HG03354 (cell line): Measurements from ENCODE around the gene HEXIM1.
A peak's percentile ranks its signal among the peaks of the same experiment; 100 is the strongest.

Source experiments
- ATAC-seq: cut with Tn5 transposase; IDR thresholded peaks from one replicate; pipeline ENCODE4 v1.9.1; 2021; ENCODE audit warnings: mild to moderate bottlenecking; ENCODE audit not compliant: unreplicated experiment, poor library complexity, severe bottlenecking

The HEXIM1 gene

DNA sequence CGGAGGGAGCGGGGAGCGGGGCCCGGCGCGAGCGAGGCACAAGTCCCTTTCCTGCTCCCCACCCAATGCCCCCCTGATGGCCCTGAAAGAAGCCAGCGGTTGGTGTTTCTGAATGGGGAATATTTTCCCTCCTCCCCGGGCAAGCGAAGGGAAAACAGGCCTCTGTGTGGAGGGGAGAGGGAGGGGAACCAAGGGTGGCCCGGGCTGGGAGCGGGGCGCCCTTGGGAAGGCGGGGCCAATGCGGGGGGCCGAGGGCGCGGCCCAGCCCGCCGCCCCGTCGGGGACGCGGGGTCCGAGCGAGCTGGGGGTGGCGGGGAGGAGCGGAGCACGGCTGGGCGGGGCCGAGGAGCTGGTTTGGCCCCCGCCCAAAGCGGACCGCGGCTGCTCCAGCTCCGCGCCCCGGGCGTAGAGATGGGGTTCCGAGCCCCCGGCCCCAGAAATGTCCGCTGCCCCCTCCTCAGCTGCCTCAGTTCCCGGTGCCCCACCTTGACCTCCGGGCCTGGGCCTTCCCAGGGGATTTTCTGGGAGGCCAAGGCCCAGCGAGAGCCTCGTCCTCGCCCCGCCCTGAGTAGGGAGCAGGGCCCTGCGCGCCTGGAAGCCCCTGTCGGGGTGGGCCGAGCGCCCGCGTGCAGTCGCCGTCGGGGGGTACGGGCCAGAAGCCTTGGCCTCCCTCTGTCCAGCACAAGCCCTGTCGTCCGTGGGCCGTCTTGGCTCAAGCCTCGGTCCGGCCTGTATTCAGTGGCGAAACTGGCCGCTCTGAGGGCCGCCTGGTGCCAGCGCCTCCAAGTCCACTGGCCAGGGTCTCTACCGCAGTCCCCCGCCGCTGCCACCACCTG is 3.9 kb upstream of the HEXIM1 start:
- no peak for ATAC-seq

DNA sequence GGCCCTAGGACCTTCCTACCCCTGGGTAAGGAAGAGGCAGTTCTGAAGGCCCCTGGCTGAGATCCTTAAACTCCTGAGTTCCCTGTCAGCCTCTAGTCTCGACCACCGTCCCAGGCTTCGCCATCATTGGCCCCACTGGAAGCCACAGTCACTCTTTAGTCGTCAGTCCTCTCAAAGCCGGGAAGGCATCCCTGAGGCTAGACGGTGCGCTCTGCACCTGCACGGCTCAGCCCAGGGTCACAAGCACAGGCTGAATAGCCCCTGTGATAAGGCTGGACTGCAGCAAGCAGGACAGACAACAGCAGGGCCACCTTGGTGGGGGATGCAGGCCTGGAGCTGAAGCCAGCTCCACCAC is 3.3 kb upstream of the HEXIM1 start:
- ATAC-seq = no peak

DNA sequence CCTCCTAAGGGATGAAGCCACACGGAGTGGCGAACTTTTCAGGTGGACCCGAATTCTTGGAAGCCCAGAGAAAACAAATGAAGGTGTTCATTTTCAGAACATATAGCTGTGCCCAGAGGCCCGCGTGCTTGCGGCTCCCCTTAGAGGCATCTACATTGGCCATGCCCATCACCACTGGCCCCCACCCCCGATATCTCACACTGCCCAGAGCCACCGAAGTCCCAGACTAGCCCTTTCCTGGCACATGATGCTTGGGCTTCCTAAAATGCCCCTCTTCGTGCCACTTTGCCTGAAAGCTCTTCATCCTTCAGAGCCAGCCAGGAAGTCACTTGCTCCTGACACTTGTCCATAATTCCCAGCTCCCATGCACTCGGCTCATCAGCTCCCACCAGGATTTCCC is 2.1 kb upstream of the HEXIM1 start:
- ATAC-seq = no peak

DNA sequence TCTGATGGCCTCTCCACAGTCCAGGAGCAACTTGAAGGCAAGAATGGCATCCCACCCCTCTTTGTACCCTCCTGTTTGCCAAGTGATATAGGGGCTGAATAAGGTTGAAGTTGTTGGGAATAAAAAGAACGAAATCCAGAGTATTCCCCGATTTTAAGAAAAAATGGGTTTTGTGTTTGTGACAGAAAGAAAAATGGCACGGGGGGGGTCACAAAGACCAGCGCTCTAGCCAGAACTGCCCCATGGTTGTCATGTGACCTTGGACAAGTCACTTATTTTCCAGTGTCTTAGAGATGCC is 1.7 kb upstream of the HEXIM1 start:
- no peak for ATAC-seq

DNA sequence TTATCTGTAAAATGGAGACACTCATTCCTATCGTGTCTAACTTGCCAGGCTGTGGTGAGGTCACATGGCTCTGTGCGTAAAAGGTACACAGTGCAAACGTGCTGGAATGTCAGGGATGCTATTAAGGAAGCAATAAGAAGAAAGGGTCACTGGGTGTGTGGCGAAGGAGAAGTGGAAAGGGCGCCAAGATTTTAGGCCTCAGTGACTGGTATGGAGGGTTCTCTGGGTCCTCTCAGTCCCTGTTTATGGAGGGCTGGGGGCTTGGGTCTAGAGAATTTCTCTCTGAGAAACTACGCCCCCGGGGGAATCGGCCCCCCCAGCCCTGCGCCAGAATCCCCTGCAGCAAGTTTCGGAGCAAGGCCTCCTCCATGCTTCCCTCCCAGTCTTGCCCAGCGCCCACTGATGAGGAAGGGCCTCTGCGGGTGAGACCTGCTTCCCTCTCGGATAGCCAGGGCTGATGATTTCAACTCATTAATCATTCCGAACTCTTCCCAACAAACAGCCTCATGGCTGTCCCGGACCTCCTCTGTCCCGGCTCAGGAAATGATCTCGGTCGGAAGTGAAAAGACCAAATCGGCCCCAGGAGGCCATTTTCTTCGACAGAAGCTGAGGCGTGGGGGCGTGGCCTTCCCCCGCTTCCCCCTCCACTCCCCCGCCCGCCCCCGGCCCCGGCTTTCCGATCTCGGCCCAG is 1.2 kb upstream of the HEXIM1 start:
- ATAC-seq = no peak

DNA sequence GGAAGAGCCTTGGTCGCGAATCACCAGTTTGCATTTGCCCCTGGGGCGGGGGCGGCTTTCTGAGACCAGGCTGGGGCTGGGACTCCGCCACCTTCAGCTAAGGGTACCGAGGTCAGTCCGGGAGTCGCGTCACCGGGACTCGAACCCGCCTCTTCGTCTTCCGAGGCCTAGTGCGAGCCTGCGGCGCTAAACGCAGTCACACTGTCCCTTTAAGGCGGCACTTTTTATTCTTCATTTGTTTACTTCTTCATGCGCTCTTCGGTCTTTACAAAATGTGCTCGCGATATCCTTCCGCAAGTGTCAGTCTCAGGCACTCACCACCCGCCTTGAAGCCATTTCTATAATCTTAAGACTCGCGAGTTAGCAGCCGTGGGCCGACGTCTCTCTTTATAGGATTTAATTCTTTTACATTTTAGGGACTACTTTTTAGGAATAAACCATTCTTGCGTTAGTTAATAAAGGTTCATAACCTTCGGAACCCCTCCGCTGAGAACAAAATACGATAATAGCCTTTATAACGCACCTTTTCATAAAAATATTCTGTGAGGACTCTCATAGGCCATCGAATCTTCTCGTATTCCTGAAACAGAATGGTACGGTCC is 593 bp upstream of the HEXIM1 start:
- ATAC-seq = no peak

DNA sequence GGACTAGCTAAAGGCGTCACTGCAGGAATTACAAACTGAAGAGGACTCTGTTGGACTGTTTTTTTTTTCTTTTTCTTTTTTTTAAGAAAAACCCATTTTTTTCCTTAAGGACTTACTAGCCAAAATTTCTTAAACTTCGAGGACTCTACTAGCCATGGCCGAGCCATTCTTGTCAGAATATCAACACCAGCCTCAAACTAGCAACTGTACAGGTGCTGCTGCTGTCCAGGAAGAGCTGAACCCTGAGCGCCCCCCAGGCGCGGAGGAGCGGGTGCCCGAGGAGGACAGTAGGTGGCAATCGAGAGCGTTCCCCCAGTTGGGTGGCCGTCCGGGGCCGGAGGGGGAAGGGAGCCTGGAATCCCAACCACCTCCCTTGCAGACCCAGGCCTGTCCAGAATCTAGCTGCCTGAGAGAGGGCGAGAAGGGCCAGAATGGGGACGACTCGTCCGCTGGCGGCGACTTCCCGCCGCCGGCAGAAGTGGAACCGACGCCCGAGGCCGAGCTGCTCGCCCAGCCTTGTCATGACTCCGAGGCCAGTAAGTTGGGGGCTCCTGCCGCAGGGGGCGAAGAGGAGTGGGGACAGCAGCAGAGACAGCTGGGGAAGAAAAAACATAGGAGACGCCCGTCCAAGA is 878 bp downstream of the HEXIM1 start:
- peak; percentile 24 for ATAC-seq

DNA sequence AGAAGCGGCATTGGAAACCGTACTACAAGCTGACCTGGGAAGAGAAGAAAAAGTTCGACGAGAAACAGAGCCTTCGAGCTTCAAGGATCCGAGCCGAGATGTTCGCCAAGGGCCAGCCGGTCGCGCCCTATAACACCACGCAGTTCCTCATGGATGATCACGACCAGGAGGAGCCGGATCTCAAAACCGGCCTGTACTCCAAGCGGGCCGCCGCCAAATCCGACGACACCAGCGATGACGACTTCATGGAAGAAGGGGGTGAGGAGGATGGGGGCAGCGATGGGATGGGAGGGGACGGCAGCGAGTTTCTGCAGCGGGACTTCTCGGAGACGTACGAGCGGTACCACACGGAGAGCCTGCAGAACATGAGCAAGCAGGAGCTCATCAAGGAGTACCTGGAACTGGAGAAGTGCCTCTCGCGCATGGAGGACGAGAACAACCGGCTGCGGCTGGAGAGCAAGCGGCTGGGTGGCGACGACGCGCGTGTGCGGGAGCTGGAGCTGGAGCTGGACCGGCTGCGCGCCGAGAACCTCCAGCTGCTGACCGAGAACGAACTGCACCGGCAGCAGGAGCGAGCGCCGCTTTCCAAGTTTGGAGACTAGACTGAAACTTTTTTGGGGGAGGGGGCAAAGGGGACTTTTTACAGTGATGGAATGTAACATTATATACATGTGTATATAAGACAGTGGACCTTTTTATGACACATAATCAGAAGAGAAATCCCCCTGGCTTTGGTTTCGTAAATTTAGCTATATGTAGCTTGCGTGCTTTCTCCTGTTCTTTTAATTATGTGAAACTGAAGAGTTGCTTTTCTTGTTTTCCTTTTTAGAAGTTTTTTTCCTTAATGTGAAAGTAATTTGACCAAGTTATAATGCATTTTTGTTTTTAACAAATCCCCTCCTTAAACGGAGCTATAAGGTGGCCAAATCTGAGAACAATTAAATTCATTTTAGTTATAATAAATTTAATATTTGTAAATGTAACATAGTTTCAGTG is 1.7 kb downstream of the HEXIM1 start:
- no peak for ATAC-seq

DNA sequence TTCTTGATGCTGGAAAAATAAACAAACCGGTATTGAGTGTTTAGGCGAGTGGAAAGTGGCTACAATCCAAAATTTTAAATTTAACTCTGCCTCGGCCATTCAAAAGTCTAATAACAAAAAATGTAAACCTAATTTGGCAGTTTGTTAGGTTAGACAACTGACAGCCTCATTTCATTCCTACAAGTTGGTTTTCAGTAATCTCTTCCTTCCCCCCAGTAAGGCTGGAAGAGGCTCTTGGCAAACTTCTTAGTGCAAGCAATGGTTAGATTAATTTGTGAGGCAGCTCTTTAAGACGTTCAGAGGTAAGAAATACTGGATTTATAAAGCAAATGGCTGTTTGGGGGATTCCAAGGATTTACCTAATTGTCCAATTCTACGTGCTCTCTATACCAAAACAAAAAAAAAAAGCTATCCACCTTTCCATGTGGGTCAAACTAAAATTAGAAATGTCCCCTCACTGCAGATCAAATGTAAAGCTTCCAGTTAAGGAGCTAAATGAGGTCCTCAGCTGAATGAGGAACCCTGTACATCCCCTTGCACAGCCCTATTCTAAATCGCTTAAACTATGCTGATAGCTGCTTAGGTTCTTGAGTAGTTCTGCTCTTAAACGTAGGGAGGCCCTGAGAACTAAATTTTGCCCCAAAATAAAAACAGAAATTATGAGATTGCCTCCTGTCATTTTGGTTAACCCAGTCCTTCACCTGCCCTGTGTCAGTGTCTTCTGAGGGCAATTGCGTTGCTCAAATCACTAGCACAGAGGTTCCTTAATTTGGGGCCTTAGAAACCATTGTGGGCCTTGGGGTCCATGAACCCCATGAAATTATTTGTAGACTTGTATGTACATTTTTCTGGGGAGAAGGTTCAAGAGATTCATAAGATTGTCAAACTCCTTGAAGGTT is 2.9 kb downstream of the HEXIM1 start:
- no peak for ATAC-seq

DNA sequence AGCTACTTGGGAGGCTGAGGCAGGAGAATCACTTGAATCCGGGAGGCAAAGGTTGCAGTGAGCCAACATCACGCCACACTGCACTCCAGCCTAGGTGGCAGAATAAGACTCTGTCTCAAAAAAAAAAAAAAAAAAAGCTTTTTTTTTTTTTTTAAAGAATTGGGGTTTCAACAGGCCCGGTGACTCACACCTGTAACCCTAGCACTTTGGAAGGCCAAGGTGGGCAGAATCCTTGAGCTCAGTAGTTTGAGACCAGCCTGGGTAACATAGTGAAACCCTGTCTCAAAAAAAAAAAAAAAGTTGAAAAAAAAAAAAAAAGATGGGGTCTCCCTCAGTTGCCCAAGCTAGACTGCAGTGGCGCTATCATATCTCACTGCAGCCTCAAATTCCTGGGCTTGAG is 6.8 kb downstream of the HEXIM1 start:
- ATAC-seq = no peak

DNA sequence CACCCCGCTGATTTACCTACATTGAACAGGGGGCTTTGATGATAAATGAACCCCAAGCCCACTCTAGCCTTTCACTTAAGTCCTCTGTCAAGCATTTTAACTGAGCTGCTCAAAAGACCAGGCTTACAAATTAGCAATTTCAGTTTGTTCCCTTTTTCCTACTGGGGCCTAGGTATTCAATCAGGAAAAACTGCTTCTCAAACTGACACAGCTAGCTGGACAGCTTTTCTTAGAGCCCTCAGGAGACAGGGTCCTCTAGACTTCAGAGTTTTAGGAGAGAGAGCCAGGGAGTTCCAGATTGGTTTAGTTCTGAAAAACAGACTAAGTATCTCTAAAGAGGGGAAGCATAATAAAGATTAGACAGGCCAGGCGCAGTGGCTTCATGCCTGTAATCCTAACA is 7.2 kb downstream of the HEXIM1 start:
- ATAC-seq = no peak

DNA sequence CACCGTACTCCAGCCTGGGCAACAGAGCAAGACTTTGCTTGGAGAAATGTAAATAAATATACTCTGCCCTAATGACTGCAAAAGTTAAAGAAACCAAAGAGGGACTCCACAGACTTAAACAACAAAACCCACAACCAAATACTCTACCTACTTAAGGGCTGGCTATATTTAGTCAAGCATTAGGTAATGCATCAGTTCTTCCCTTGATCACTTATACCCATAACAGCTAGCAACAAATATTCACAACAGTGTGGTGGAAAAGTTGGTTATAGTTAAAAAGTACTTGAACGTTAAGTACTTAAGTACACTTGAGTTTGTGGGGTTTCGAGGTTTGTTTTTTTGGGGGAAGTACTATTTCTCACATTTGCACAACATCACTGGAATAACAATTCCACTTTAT is 8.0 kb downstream of the HEXIM1 start:
- ATAC-seq = no peak

DNA sequence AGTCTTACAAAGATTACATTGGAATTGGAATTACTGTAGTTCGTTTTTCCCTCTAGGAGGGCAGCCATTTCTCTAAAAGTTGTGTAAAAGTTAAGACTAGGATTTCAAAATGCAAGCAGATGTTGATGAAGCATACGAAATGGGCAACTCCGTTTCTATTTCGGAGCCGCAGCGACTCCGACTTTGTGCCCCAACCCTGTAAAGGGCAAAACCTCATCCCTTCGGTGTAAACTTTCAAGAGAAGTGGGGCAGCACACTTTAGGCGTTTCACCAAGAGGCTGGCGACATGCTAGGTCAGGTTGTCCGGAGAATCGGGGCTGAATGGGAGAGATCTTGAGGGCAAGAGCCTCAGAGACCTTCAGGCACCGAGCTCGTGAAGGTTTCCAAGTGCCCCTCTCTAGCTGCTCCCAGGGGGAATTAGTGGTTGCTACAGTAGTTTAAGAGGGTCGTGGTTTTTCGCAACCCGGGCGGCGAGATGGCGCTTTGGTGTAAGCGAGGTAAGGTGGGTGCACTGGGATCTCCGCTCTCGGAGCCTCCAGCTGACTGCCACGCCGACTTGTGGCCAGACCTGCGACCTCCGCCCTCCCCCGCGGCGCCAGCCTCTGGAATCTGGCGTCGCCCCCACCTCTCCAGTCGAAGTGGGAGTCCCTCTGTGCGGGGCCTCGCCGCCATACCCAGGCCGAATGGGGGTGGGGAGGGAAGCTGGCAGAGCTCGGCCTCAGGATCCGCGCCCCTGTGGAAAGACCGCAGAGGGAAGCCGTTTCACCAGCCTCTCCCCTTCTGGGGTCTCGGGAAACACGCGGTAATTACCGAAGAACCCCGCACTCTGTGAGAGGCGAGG is 12.4 kb downstream of the HEXIM1 start:
- peak; percentile 20 for ATAC-seq

DNA sequence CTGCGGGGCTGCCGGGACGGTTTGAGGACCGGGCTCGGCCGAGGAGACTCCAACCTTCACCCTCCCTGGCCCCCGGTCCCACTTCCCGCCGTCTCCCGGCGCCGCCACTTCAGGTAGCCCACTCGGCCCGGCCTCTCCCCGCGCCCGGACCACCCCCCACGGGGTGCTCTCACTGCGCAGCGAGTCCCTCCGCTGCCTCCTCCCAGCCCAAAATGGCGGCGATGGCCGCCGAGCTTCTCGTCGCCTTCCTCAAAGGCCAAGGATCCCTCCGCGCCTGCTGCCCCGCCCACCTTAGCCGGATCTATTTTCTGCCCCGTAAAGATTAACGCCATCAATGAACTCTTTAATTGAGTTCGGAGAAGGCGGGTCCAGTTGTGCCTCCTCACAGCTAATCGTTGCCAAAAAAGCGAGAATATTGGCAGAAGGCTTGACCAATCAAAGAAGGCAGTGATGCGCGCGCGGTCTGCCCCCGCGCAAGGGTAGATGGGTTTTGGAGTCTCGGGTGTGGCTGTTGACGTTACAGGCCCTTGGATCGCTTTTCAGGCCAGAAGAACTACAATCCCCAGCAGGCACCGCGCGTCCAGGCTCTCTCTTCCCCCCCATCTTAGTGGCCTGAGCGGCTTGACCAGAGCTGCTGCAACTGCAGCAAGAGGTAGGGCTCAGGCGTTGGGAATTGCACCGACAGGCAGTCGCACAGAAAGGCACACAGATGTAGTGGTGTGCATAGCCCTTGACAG is 13.2 kb downstream of the HEXIM1 start, which contains the start of gene HEXIM2:
TSS of gene HEXIM2 (plus strand) at position 588 of the 737 bp plus-strand sequence. CDS start 919 bp downstream, outside the sequence.
- ATAC-seq = peak; percentile 90

DNA sequence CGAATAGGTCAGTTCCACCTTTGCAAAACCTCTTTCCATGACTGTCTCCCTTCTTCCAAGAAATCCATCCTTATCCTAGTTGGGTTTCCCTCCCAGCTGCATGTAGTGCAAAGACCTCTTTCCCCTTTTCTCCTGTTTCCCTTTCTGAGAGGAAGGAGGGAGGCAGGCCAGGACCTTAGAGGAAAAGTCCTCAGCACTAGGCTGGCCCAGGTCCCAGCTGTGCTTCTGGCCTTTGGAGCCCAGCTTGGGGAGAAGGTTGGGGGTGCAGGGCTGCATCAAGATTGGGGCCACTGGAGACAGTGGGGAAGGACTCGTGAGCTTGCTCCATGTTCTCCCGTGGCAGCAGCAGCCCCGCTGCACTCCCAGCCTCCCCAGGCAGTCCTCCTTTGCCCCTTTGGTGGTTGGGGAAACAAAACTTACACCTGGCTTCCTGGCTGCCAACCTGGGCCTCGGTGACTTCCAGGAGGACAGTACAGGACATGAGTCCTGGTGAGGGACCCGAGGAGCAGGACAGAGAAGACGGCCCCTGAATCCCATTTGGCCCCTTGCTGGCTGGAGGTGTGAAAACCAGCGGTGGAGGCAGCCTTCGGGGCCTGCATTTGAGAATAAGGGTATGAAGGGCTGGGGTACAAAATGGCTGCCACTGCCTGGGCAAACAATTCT is 13.9 kb downstream of the HEXIM1 start:
- ATAC-seq = no peak

DNA sequence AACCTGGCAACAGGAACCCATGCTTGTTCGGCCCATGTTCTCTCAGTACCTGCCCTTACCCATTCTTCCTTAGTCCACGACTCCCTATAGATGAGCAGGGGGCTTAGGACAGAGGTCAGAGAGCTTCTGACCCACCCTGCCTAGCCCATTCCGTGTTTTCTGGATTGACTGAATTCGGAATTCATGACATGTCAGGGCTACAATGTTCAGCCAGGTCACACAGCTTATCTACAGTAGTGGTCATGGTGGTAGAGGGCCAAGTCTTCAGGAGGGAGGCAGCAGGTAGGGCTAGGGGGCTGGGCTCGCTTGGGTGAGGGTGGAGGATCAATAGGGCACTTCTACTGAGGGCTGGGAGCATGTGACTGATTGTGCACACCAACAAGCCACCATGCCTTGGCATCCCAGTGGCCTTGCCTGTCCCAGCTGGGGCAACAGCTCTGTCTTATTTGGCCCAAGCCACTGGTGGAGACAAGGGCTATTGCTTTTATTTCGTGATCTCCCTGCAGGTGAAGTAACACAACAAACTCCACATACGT is 16.5 kb downstream of the HEXIM1 start:
- ATAC-seq = no peak
